ENCODE measurements around the gene UMODL1.
A peak's percentile ranks its signal among the peaks of the same experiment; 100 is the strongest.

The UMODL1 gene

DNA sequence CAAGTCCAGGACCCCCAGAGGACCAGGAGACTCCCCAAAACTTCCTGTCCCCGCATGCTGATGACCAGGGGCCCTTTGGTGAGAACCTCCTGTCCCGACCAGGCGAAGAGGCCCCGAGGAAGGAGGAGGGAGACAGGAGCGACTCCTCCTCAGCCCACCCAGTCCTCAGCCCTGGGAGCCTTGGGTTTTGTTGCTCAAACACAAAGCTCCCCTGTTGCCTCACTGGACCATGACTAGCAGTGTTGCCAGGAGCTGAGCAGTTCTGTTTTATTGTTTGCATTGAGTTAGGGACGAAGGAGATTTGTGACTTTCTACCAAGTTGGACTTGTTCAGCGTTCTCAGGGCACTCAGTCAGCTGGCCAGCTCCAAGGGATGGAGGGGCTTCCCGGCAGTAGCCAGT lies 10.0 kb downstream of the UMODL1 start:
- DNase-seq: no peak

DNA sequence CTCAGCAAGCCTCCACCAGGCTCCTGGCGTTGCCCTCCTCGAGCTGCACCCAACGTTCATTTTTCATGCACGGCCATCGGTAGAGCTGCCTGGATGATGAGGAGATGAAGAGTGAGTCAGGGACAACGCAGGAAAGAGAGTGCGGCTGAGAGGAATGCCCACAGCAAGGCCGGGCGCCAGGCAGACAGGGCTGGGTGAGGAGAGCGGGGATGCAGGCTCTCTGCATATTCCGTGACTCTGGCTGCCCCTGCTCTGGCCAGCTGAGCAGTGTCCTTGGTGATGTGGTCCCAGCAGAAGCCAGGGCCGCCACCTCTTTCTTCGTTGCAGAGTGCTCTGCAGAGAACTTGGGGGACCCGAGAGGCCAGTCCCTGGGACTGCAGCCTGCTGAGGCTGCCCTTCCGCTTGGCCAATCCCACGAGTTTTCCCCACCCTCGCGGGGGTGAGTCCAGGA lies 10.8 kb downstream of the UMODL1 start:
- no peak for DNase-seq

DNA sequence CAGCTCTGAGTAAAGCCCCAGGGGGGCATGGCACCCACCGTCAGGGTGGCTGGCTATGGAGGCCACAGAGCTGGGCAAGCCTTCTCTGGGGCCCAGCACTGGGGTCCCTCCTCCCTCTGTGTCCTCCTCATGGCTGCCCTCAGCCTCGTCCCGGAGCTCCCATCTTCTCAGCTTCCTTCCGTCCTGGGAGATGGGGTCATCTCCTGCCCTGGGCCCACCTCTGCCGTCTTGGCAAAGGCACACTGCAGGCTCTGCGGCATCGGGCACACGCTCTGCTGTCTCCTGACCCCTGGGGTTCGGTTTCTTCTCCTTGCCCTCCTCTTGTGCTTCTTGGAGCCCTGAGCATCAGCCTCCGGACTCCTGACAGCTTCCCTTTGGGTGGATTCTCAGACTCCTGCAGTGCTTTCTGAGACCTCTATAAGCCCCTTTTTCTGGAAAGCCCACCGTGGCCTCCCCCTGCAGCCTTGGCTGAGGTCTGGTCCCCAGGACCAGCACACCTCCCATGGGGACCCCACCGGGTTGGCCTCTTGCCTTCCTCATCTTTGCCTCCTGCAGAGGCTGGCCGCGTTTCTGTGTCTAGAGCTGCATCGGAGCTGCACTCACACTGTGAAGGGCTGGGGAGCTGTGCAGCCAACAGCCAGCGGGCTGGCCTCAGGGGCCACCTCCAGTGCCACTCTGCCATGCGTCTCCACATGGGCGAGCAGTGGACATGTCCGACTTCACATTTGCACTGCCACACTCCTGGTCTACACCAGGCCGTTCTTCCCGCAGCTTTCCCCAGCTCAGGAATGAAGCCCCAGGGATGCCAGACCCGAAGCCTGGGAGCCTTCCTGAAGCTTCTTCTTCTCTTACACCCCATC lies 11.6 kb downstream of the UMODL1 start:
- no peak for DNase-seq

DNA sequence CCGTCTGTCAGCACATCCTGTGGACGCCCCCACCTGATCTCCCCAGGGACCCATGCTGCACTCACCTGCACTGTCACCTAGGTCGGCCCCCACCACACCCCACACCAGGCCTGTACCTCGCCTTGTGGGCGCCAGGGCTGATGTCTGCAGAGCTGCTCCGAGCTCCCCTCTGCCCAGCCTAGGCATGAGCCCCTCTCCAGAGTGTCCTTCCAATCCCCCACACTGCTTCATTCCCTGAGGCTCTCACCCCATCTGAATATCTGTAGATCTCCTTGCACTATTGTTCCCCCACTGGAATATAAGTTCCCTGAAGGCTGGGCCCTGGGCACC lies 12.2 kb downstream of the UMODL1 start:
- DNase-seq: no peak

DNA sequence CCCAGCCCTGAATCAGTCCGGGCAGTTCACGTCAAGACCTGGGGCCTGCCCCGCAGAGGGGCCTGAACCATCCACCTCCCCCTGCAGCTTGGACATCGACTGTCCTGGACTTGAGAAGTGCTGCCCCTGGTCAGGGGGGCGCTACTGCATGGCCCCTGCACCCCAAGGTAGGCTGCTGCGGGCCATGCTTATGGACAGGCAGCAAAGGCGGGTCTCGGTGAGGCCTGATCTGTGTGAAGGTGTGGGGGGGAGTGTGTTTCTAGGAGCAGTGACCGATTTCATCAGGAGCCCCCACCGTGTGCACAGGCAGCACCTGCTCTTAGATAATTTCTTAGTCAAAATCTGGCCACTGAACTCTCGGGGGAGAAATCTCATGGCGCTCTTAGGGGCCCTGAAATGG lies 13.0 kb downstream of the UMODL1 start:
- DNase-seq: no peak

DNA sequence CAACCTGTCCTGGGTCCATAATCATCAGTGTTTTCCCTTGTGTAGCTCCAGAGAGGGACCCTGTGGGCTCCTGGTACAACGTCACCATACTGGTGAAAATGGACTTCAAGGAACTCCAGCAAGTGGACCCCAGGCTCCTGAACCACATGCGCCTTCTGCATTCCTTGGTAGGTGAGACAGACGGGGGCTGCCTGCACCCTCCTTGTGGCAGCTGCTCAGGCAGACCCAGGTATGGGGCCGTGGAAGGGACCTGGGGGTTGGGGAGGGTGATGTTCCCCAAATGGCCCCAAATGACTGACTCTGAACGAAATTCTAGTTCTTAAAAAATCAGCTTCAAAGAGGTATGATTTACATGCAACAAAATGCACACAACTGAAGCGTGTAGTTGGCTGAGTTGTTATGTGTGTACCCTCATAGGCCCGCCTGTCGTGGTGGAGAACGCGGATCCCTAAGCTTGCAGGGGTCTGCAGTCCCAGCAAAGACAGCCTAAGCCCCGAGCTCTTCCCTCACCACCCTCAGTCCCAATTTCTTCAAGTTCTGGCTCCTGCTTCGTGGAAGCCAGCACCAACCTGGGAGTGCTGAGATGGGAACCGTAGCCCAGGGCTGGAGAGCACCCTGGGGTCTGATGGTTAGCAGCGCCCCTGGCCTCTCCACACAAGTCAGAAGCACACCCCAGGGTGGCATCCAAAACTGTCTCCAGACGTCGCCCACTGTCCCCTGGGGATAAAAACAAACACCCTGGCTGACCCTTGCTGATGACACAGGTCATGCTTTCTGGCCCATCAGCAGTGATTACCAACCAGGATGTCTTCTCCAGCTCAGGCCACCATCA lies 14.3 kb downstream of the UMODL1 start:
- no peak for DNase-seq

DNA sequence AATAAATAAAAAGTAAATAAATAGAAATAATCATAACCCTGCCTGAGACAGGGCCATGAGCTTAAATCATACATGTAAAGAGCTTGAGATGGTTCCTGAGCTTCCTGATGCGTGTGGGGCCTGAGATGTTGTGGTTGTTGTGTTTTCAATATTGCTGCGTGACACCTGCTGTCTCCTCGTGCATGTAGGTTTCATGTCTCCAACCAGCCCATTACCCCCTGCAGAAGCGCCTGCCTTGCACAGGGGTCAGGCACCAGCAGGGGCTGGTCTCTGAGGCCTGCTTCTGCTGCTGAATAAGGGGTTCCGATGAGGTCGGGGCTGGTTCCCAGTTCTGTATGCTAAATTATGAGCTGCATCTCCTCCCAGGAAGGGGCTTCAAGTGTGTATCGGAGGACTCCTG lies 15.9 kb downstream of the UMODL1 start:
- DNase-seq: no peak

DNA sequence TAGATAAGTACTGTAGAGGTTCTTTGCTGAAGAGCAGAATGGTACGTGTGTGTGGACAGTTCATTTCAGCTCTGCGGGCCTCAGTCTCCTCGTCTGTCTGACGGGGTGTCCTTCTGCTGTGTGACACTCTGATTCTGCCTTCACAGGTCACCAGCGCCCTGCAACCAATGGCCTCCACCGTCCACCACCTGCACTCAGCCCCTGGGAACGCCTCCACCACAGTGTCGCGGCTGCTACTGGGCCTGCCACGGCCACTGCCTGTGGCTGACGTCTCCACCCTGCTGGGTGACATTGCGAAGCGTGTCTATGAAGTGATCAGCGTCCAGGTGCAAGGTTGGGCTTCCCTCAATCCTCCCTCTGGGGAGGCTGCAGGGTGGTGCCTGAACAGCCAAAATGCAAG lies 17.0 kb downstream of the UMODL1 start:
- no peak for DNase-seq

DNA sequence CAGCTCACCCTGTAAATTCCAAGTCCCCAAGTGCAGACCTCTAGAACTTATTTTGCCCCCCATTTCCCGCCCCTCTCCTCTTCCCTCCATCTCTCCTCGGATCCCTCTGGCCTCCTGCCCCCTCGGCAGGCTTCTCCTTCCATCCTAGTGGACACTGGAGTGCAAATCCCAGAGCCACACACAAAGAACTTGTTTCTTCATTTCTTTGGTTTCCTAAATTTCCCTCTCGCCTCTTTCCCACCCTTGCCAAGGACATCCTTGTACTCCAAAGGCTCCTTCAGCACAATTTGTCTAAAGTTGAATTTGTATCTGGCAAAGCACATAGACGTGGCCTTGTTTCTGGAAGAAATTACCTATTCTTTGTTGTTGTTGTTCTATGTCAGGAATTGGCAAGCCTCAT lies 17.5 kb downstream of the UMODL1 start:
- no peak for DNase-seq

DNA sequence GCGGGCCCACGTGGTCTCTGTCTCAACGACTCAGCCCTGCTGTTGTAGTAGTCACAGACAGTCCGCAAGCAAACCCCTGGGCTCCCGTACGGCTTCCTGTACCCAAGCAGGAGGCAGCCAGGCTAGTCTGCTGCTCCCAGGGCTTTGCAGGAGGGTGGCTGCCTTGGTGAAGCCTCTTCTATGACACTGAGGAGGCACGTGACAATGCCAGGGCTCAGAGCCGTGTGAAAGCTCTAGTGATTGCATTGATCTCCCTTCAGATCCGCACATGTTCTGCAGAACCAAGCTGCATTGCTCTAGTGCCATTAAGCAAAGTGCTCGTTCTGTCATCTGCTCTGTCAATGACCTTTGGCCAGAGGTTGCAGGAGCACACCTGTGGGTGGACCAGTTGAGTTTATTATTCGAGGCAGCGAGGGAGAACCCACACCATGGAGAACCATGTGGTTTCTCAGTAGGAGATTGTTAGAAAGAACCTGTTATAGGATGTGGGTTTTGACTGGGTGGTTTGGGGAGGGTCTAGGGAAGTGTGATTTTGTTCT lies 18.0 kb downstream of the UMODL1 start:
- peak; percentile 26 for DNase-seq

DNA sequence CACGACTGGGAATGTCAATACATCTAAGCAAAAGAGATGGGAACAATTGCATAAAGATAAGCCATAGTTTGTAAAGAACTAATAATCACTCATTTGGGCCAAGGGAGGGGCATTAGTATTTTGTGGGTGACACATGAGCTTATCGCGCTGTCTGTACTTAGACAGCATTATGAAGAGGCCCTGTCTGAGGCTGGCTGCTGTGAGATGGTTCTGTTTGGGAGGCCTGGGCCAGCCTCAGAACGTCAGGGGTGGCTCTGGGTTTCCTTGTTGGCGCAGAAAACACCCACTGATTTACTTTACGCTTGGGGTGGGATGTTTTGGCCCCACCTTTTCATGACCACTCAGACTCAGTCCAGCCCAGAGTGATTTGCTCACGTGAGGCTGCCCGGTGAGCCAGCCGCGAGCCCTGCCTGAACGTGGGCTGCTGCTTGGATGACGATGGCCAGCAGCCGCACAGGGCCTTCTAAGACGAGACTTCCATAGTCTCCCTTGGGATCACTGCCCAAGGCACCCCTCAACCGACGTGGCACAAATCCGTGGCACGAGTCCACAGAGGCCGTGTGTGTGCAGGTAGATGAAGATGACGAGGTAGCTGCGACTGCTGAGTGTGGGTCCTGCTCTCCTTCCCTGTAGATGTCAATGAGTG lies 18.7 kb downstream of the UMODL1 start:
- DNase-seq: no peak

DNA sequence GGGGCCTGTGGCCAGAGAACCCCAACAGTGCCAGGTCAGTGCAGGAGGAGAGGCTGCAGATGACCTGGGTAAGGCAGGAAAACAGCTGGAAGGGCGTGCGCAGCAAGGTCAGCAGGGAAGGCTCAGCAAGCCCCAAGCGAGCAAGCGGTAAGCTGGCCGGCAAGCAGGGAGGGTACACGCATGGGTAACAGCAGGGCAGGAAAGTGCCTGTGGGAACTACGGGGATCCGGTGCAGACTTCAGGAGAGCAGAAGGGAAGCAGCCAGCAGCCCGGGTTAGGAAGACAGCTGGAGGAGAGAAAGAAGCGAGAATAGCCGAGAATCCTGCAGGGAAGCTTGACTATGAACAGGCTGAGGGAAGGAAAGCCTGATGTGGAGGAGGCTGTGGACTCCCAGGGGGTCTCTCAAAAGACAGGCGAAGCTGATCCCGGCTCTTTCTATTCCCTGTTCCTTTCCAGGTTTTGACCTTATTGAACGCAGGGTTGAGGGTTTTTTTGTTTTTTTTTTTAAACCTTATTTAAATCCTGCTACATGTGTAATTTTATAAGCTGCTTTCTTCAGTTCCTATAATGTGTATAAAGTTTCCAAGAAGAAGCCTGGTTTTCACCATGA lies 20.9 kb downstream of the UMODL1 start:
- DNase-seq: no peak

DNA sequence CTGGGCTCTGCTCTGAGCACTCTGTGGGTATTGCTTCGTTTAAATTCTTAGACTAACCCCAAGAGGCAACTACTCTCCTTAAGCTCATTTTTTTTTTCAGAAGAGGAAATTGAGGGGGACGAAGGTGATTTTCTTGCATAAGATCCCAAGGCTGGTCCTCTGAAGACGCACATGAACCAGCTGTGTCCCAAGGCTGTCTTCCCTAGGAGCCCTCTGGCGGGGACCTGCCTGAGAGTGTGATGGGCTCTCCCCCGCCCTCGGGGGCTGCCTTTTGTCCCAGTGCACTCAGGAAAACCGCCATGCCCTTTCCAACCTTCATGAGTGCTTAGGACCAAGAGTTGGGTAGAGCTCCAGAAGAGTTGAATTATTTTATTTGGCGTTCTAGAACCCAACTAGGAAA lies 21.7 kb downstream of the UMODL1 start:
- no peak for DNase-seq

DNA sequence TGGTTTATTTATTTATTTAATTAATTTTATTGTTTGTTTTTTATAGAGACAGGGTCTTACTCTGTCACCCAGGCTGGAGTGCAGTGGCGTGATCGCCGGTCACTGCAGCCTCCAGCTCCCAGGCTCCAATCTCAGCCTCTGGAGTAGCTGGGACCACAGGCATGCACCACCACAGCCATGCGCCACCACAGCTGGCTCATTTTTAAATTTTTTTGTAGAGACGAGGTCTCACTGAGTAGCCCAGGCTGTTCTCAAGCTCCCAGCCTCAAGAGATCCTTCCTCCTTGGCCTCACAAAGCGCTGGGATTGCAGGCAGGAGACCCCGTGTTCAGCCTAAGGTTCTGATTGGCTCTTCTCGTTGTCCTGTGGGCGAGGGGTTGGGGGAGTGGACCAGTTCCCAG lies 22.1 kb downstream of the UMODL1 start:
- DNase-seq: no peak

DNA sequence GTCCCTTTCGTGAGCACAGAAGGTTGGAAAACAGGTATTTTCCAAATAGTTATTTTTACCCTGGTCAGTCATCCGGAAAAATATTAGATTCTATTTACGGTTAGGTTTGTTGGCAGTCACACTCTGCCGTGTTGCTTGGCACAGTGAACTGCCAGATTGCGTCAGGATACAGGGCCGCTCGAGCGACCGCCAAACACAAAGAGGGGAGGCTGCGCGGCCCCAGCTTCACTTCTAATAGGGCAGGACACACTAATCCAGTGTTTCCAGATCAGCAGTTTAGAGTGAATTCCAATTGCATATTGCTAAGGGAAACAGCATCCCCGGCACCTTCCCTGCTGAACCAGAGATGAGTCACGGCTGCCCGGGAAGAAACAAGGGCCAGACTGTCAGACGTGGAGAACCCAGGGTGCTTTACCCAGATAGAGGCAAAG lies 22.9 kb downstream of the UMODL1 start:
- no peak for DNase-seq

DNA sequence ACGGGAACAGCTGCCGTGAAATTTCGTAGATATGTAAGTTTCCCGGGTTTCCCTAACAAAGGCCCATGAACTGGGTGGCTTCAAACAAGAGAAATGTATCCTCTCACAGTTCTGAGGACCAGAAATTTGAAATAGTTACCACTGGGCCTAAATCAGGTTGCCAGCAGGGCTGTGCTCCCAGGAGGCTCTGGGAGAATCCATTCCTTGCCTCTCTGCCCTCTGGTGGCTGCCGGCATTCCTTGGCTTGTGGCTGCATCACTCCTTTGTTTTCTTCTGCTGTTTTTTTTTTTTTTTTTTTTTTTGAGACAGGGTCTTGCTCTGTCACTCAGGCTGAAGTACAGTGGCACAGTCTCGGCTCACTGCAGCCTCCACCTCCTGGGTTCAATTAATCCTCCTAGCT lies 23.7 kb downstream of the UMODL1 start:
- DNase-seq: no peak

DNA sequence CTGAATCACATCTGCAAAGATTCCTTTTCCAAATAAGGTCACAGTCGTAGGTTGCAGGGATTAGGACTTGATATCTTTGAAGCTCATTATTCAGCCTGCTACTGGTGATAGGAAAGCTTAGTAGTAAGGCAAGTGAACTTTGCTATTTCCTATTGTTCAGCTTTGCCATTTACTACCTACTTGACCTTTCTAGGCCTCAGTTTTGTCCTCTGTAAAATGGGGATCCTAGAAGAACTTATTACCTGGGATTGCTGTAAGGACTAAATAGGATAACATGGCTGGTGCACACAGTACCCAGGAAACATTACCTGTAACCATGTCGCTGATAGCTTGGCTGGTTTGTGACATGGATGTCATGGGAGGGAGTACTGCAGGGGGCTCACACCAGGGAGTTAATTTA lies 24.5 kb downstream of the UMODL1 start:
- DNase-seq: no peak

DNA sequence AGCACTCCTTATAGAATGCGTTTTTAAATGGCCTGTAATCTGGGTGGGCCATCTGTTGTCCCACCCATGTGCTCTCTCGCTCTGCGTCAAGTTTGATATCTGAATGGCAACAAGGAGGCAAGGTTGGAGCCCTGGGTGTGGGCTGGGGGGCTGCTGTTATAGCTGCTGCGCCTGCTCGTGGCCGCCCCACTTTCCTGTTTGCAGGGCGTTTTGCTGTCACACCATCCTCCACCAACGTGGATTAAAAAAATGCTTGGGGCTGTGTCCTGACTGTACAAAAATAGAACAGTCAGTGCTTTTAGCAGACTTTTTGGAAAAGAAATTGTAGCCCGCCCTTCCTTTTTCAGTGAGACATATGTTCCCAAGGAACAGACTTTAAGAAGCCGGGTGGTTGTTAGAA lies 25.4 kb downstream of the UMODL1 start:
- no peak for DNase-seq

DNA sequence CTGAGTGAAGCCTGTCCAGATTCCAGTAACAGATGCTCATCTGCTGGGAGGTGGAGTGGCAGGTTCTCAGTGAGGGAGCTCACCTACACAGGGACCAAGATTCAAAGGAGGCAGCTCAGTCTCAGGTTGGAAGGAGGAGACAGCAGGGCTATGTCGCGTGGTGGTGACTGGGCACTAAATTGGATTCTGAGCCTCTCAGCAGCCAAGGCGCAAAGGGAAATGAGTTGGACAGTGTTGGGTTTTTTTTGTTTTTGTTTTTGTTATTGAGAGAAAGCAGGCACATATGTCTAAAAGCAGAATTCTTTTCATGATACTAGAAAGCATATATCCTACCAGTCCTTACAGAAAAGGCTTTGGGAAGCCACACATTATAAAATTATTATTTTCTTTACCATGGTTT lies 26.2 kb downstream of the UMODL1 start:
- no peak for DNase-seq

DNA sequence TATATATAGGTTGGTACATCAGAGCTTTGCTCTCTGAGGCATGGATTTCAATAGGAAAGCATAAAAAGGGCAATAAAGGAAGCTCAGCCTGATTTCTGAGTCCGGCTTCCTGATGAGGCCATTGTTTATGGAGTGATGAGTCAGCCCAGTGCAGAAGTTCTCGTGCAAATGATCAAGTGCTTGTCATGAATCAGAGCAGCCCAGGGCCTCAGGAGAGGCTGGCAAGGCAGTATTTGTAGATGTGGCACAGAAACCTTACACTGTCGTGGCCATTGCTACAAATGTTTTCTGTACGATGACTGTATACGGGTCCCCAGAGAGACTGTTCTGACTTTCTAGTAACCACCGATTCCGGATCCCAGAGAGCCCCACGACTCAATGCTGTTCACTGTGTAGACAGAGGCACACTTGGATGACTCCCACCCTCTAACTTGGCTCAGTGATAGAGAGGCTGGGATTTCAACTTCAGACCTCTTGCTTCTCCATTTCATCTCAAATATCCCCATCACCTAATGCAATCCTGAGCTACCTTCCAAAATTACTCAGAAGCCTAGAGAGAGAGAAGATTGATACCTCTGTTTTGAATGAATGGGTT lies 26.8 kb downstream of the UMODL1 start:
- DNase-seq: peak; percentile 21

DNA sequence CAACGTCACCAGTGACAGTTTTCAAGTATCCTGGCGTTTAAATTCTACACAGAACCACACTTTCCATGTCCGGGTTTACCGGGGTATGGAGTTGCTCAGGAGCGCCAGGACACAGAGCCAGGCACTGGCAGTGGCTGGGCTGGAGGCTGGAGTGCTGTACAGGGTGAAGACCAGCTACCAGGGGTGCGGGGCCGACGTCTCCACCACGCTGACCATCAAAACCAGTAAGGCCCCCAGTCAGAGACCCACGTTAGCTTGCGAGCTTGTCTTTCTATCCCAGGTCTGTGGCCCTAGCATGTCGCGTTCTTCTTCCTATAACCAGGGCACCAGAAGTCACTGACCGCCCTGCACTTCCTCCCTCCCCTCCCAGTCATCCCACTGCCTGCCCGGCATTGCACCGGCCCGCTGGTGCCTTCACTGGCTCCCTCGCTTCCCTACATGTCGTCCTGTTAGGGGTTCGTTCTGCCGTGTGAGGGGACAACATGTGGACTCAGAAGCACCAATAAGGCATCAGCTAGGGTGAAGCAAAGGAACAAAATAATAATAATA lies 27.9 kb downstream of the UMODL1 start:
- no peak for DNase-seq

DNA sequence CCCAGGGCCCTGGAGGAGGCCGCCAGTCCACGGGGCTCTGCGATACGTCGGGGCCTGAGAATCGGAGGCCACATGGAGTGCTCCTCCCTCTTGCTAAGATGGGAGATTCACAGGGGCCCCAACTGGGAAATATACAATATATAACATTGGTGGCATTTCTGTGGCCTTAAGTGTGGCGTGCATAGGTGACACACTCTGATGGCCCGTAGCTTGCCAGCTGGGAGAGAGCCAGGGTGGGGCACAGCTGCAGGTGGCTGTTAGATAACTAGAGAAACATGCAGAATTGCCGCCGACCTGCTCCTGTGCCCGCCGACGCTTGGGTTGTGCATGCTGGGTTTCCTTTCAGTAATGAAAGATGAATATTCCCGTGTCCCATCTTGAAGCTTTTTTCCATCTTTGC lies 30.1 kb downstream of the UMODL1 start:
- DNase-seq: no peak

Data from activated CD4-positive, alpha-beta T cell treated with anti-CD3 and anti-CD28 coated beads for 48 hours (primary cell).